ENCODE measurements around the gene C1QTNF6. TPM values are rescaled to one million over a fixed set of nuclear protein-coding genes. Genes with fewer than 3 reads are reported as not detected.
A peak's percentile ranks its signal among the peaks of the same experiment; 100 is the strongest.

The C1QTNF6 gene
- total and polyA plus RNA-seq, 2 of the 8 experiments (the other 6 are each of a cell fraction or from before 2014, with no cell fraction given): 3.1 to 6.5 TPM

GRCh38 chr22:37199103-37199759 lies 11.2 kb upstream of the C1QTNF6 start:
- peak overlapping the region in 3 of 4 experiments; percentile 66 to 70 (median 70); a peak in 5 of 7 replicates for H3K9ac ChIP-seq (replicated peaks in 1 of 4; ENCODE audit: extremely low read depth in 1 of 4, low read depth in 3 of 4, low read length in 3 of 4)
- ChIA-PET POLR2A (ENCODE audit: partially characterized antibody) (interaction anchor here (0.8 to 1.5 kb wide), 9 partner anchors 10 to 189 kb away, joined by 3 to 4 read pairs (median 3); no protein-coding TSS in a partner anchor), CTCF (ENCODE audit: partially characterized antibody) (interaction anchor here (0.6 to 7.7 kb wide), 34 partner anchors 9 to 328 kb away, joined by 3 to 77 read pairs (median 5); partner anchors contain the start of gene SSTR3)
- H2BK15ac ChIP-seq (ENCODE audit: low read length): 0 out of 2 replicates have a peak overlapping the region, but pooled peaks have one; percentile 72
- peak overlapping the region; percentile 81 to 96 for H3K4me2 ChIP-seq (ENCODE audit: insufficient read depth in 1 of 2, low read depth in 2 of 2, low read length in 2 of 2)
- peak overlapping the region; percentile 35; the same call in 1 of the 2 replicates for H2BK5ac ChIP-seq (ENCODE audit: low read depth, low read length)
- FAIRE-seq (no peak), DNase-seq (ENCODE audit: low read depth in 1 of 2, low spot score in 2 of 2) (peak; percentile 97 to 100)
- peak overlapping the region; percentile 87 for H3K4ac ChIP-seq (replicated peaks; ENCODE audit: insufficient read length, low read depth, low read length)
- H3K4me1 ChIP-seq (replicated peaks in 1 of 4; ENCODE audit: control insufficient read depth in 3 of 4, insufficient read depth in 4 of 4, low read length in 3 of 4): peaks cover 3 to 19% (median 10%) of the 10 kb centered on the region in 4 experiments; a peak in 5 of 7 replicates
- no peaks in the 10 kb centered on the region for H3K36me3 ChIP-seq (ENCODE audit: control insufficient read depth in 2 of 4, insufficient read depth in 4 of 4, low read length in 3 of 4)
- H2AFZ ChIP-seq (ENCODE audit: low read length): peak overlapping the region; percentile 98
- peak overlapping the region; percentile 60; the same call in 1 of the 2 replicates for H2BK12ac ChIP-seq (ENCODE audit: low read depth, low read length)
- H4K8ac ChIP-seq (ENCODE audit: extremely low read depth, insufficient read depth, low read length): peak overlapping the region; percentile 96
- H2BK120ac ChIP-seq (replicated peaks; ENCODE audit: low read depth, low read length): no peak overlapping the region
- H3K14ac ChIP-seq (ENCODE audit: insufficient read length): peak overlapping the region; percentile 20
- peak overlapping the region; percentile 86 for H3K56ac ChIP-seq (replicated peaks; ENCODE audit: insufficient read length, low read depth, low read length)
- H2AK5ac ChIP-seq (ENCODE audit: low read depth, low read length): no peak overlapping the region
- H3K27me3 ChIP-seq (replicated peaks in 1 of 4; ENCODE audit: control insufficient read depth in 3 of 4, extremely low read depth in 1 of 4, insufficient read depth in 3 of 4, low read length in 3 of 4): no peaks in the 10 kb centered on the region
- peak overlapping the region; percentile 95 for H4K91ac ChIP-seq (replicated peaks; ENCODE audit: insufficient read length, low read length)
- H3K79me2 ChIP-seq (ENCODE audit: control insufficient read depth in 1 of 2, insufficient read depth in 2 of 2, low read length in 2 of 2): no peaks in the 10 kb centered on the region
- H3K4me3 ChIP-seq (ENCODE audit: extremely low read depth in 1 of 4, insufficient read depth in 2 of 4, low read depth in 3 of 4, low read length in 4 of 4): peak overlapping the region; percentile 61 to 78 (median 73)
- no peak overlapping the region for H3K23ac ChIP-seq (ENCODE audit: insufficient read length)
- H3K18ac ChIP-seq (ENCODE audit: extremely low read depth, low read length): peak overlapping the region; percentile 96
- H3K79me1 ChIP-seq (ENCODE audit: low read depth, low read length): no peaks in the 10 kb centered on the region
- H2BK20ac ChIP-seq (ENCODE audit: low read length): 0 out of 2 replicates have a peak overlapping the region, but pooled peaks have one; percentile 24
- H4K5ac ChIP-seq (ENCODE audit: insufficient read length, low read depth, low read length): peak overlapping the region; percentile 92
- no peaks in the 10 kb centered on the region for H3K9me3 ChIP-seq (ENCODE audit: insufficient read depth in 2 of 2, low read depth in 1 of 2, low read length in 1 of 2)
- 2% methylated on average over 36 of the region's 58 CpGs; no CpG with 5 or more reads in 1 of the 2 experiments for WGBS, 2 experiments (ENCODE audit: extremely low coverage in 1 of 2, insufficient coverage in 1 of 2, insufficient read length in 1 of 2, insufficient replicate concordance in 2 of 2, low coverage in 1 of 2, low lambda C conversion rate in 2 of 2, missing lambda C conversion rate in 1 of 2)
- no peak overlapping the region for H3K27ac ChIP-seq (ENCODE audit: low read depth, low read length)
- peaks cover 5% of the 10 kb centered on the region for H3K23me2 ChIP-seq (ENCODE audit: low read depth, low read length)
- H4K20me1 ChIP-seq (replicated peaks in 1 of 2; ENCODE audit: control insufficient read depth in 1 of 2, insufficient read depth in 2 of 2, low read length in 2 of 2): peaks cover 0 to 4% of the 10 kb centered on the region in 2 experiments
- TF ChIP-seq PHF8 (conservative IDR thresholded peaks at IDR 0.05; ENCODE audit: low read depth, low read length): peak; percentile 90
- peak; percentile 83 for TF ChIP-seq RBBP5 (IDR thresholded peaks at IDR 0.05; ENCODE audit: borderline replicate concordance, low read depth, low read length)
- peak; percentile 64 for TF ChIP-seq KDM4A (IDR thresholded peaks at IDR 0.05; ENCODE audit: low read depth, low read length, severe bottlenecking)
- TF ChIP-seq EGR1 (IDR thresholded peaks at IDR 0.05; ENCODE audit: borderline replicate concordance, low read depth, low read length): no peak
- peak; percentile 93 for TF ChIP-seq MAX (IDR thresholded peaks at IDR 0.05)
- no peak for TF ChIP-seq ATF2 (IDR thresholded peaks at IDR 0.05; ENCODE audit: low read length)
- TF ChIP-seq SAP30 (IDR thresholded peaks at IDR 0.05; ENCODE audit: insufficient read depth, insufficient replicate concordance, low read length): no peak
- TF ChIP-seq BACH1 (IDR thresholded peaks at IDR 0.05; ENCODE audit: low read length): peak; percentile 51
- peak in 1 of 2 experiments; percentile 84; a peak in 2 of 3 replicates for TF ChIP-seq POLR2A (IDR thresholded peaks at IDR 0.05; ENCODE audit: control extremely low read depth in 1 of 2, low read depth in 2 of 2, low read length in 2 of 2)
- TF ChIP-seq ASH2L (IDR thresholded peaks at IDR 0.05; ENCODE audit: low read length): peak; percentile 77

Measured in H1 (cell line).